ENCODE data around the gene PROB1.
"Not testable (repeated sequence)": the region's sequence is repeated elsewhere in the genome, so short reads cannot be mapped to it uniquely, and the experiment has no call there.

Gene PROB1

GRCh38 chr5:139360384-139360783 is 34.5 kb downstream of the PROB1 start:
- Mint-ChIP-seq H3K4me3 (no peak overlapping the region), H3K27ac (no peak overlapping the region), H3K4me1 (ENCODE audit: low read depth) (peaks cover 35% of the 10 kb centered on the region), H3K27me3 (no peaks in the 10 kb centered on the region), H3K9me3 (no peaks in the 10 kb centered on the region), H3K36me3 (ENCODE audit: low read depth) (peaks cover 34% of the 10 kb centered on the region)

GRCh38 chr5:139358064-139358463 is 36.8 kb downstream of the PROB1 start:
- H3K9me3 Mint-ChIP-seq, result no peaks in the 10 kb centered on the region
- no peaks in the 10 kb centered on the region for H3K27me3 Mint-ChIP-seq
- H3K36me3 Mint-ChIP-seq (ENCODE audit: low read depth), result peaks cover 26% of the 10 kb centered on the region
- H3K4me1 Mint-ChIP-seq (ENCODE audit: low read depth), result peaks cover 33% of the 10 kb centered on the region
- H3K27ac Mint-ChIP-seq, result no peak overlapping the region
- H3K4me3 Mint-ChIP-seq, result no peak overlapping the region

GRCh38 chr5:139355900-139356299 is 39.0 kb downstream of the PROB1 start:
- Mint-ChIP-seq H3K4me1 (ENCODE audit: low read depth) (peaks cover 34% of the 10 kb centered on the region), H3K36me3 (ENCODE audit: low read depth) (peaks cover 21% of the 10 kb centered on the region)
- not testable (repeated sequence) for H3K4me3 Mint-ChIP-seq, H3K27ac Mint-ChIP-seq, H3K9me3 Mint-ChIP-seq, H3K27me3 Mint-ChIP-seq

- peaks cover 34% of the 10 kb centered on the region for H3K4me1 Mint-ChIP-seq (ENCODE audit: low read depth)
- no peaks in the 10 kb centered on the region for H3K9me3 Mint-ChIP-seq
Measured at GRCh38 chr5:139354186-139354585, 40.7 kb downstream of the PROB1 start.

GRCh38 chr5:139347863-139348262 is 47.0 kb downstream of the PROB1 start:
- H3K4me3 Mint-ChIP-seq, H3K27ac Mint-ChIP-seq, H3K27me3 Mint-ChIP-seq, H3K9me3 Mint-ChIP-seq: not testable (repeated sequence)
- peaks cover 26% of the 10 kb centered on the region for H3K36me3 Mint-ChIP-seq (ENCODE audit: low read depth)
- H3K4me1 Mint-ChIP-seq (ENCODE audit: low read depth), result peaks cover 52% of the 10 kb centered on the region

More at GRCh38 chr5:139354186-139354585, 40.7 kb downstream of the PROB1 start:
- H3K4me3 Mint-ChIP-seq, result no peak overlapping the region
- H3K36me3 Mint-ChIP-seq (ENCODE audit: low read depth), result peaks cover 21% of the 10 kb centered on the region
- H3K27ac Mint-ChIP-seq, result no peak overlapping the region
- no peaks in the 10 kb centered on the region for H3K27me3 Mint-ChIP-seq

GRCh38 chr5:139345442-139345841 is 49.5 kb downstream of the PROB1 start:
- peaks cover 26% of the 10 kb centered on the region for H3K36me3 Mint-ChIP-seq (ENCODE audit: low read depth)
- H3K4me1 Mint-ChIP-seq (ENCODE audit: low read depth), result peaks cover 59% of the 10 kb centered on the region
- not testable (repeated sequence) for H3K9me3 Mint-ChIP-seq, H3K27ac Mint-ChIP-seq, H3K4me3 Mint-ChIP-seq, H3K27me3 Mint-ChIP-seq

GRCh38 chr5:139344177-139344576 is 50.7 kb downstream of the PROB1 start:
- H3K27ac Mint-ChIP-seq, result no peak overlapping the region
- H3K4me1 Mint-ChIP-seq (ENCODE audit: low read depth), result peaks cover 55% of the 10 kb centered on the region
- H3K9me3 Mint-ChIP-seq, result no peaks in the 10 kb centered on the region
- peak overlapping the region; percentile 60 for H3K4me3 Mint-ChIP-seq
- peaks cover 26% of the 10 kb centered on the region for H3K36me3 Mint-ChIP-seq (ENCODE audit: low read depth)
- no peaks in the 10 kb centered on the region for H3K27me3 Mint-ChIP-seq

- peaks cover 50% of the 10 kb centered on the region for H3K4me1 Mint-ChIP-seq (ENCODE audit: low read depth)
- H3K27me3 Mint-ChIP-seq, result no peaks in the 10 kb centered on the region
- peak overlapping the region; percentile 99 for H3K4me3 Mint-ChIP-seq
- H3K36me3 Mint-ChIP-seq (ENCODE audit: low read depth), result peaks cover 22% of the 10 kb centered on the region
- H3K27ac Mint-ChIP-seq, result peak overlapping the region; percentile 99
- no peaks in the 10 kb centered on the region for H3K9me3 Mint-ChIP-seq
Measured at GRCh38 chr5:139343476-139343875, 51.4 kb downstream of the PROB1 start.

GRCh38 chr5:139342423-139342723 is 52.5 kb downstream of the PROB1 start:
- peak overlapping the region; percentile 99 for H3K27ac Mint-ChIP-seq
- peak overlapping the region; percentile 99 for H3K4me3 Mint-ChIP-seq
- no peaks in the 10 kb centered on the region for H3K9me3 Mint-ChIP-seq
- peaks cover 22% of the 10 kb centered on the region for H3K36me3 Mint-ChIP-seq (ENCODE audit: low read depth)
- no peaks in the 10 kb centered on the region for H3K27me3 Mint-ChIP-seq
- H3K4me1 Mint-ChIP-seq (ENCODE audit: low read depth), result peaks cover 49% of the 10 kb centered on the region

GRCh38 chr5:139341689-139342422 is 53.0 kb downstream of the PROB1 start, which contains the start of gene PAIP2:
PAIP2 (plus strand) TSS chr5:139341854; CDS start chr5:139363785, 21,931 bp downstream.
- H3K9me3 Mint-ChIP-seq, result no peaks in the 10 kb centered on the region
- no peaks in the 10 kb centered on the region for H3K27me3 Mint-ChIP-seq
- H3K36me3 Mint-ChIP-seq (ENCODE audit: low read depth), result peaks cover 20% of the 10 kb centered on the region
- H3K4me1 Mint-ChIP-seq (ENCODE audit: low read depth), result peaks cover 48% of the 10 kb centered on the region
- H3K27ac Mint-ChIP-seq, result peak within 1 kb of the TSS; percentile 99
- peak within 1 kb of the TSS; percentile 99 for H3K4me3 Mint-ChIP-seq

GRCh38 chr5:139341187-139341688 is 53.7 kb downstream of the PROB1 start:
- peaks cover 18% of the 10 kb centered on the region for H3K36me3 Mint-ChIP-seq (ENCODE audit: low read depth)
- no peaks in the 10 kb centered on the region for H3K9me3 Mint-ChIP-seq
- H3K27ac Mint-ChIP-seq, result peak overlapping the region; percentile 99
- H3K27me3 Mint-ChIP-seq, result no peaks in the 10 kb centered on the region
- H3K4me3 Mint-ChIP-seq, result peak overlapping the region; percentile 99
- peaks cover 52% of the 10 kb centered on the region for H3K4me1 Mint-ChIP-seq (ENCODE audit: low read depth)

All from stimulated activated naive CD8-positive, alpha-beta T cell treated with anti-CD3 and anti-CD28 coated beads, Interleukin-15, Interleukin-2, amounts not matched to agents 100 ng/mL and 50 ng/mL, for 24 hours (primary cell).